Activated naive CD8-positive, alpha-beta T cell treated with anti-CD3 and anti-CD28 coated beads, Interleukin-2, amount 10 ng/mL, durations not matched to agents 7 days and 5 days (primary cell): ENCODE data around the gene GRID2. TPM values are rescaled to one million over a fixed set of nuclear protein-coding genes. Genes with fewer than 3 reads are reported as not detected.

Experiments
- ATAC-seq: fragments of 150-1000 bp; cut with Tn5 transposase; one replicate; pipeline ENCODE4 v1.10.0; 2021; ENCODE audit warnings: low read depth, moderate library complexity
- POLR2A ChIA-PET: fragments of 350-600 bp; sonication (Branson Sonifier 250); formaldehyde crosslinking; loops from one replicate; lab custom pipeline; 2021; ENCODE audit warnings: antibody characterized with exemption; lab: Charles Lee
- DNase-seq: peaks from one replicate; pipeline ENCODE4 v3.0.0; 2021
- H3K27ac Mint-ChIP-seq: one replicate; pipeline ENCODE4 v1.8.0; 2022; ENCODE audit warnings: mild to moderate bottlenecking, mixed read lengths
- H3K27me3 Mint-ChIP-seq: one replicate; pipeline ENCODE4 v1.8.0; 2022; ENCODE audit warnings: mild to moderate bottlenecking, moderate library complexity, mixed read lengths
- H3K36me3 Mint-ChIP-seq: one replicate; pipeline ENCODE4 v1.8.0; 2021; ENCODE audit warnings: mild to moderate bottlenecking, mixed read lengths
- H3K4me1 Mint-ChIP-seq: one replicate; pipeline ENCODE4 v1.8.0; 2021; ENCODE audit warnings: mixed read lengths
- H3K4me3 Mint-ChIP-seq: one replicate; pipeline ENCODE4 v1.8.0; 2022; ENCODE audit warnings: mild to moderate bottlenecking, moderate library complexity, mixed read lengths
- H3K9me3 Mint-ChIP-seq: one replicate; pipeline ENCODE4 v1.8.0; 2021; ENCODE audit warnings: mixed read lengths
- total RNA-seq, 2 experiments: library from RNA; stranded (reverse); gene quantifications; one replicate each; pipeline ENCODE4 v1.2.3, GENCODE V29; 2021

Gene GRID2
- total RNA-seq, 2 experiments from 2014 or later: not detected

- ATAC-seq: no peak
- H3K9me3 Mint-ChIP-seq: no peaks in the 10 kb centered on the region
- no peak for DNase-seq
- POLR2A ChIA-PET: no interaction called here
- H3K27me3 Mint-ChIP-seq: no peaks in the 10 kb centered on the region
- no peak overlapping the region for H3K4me3 Mint-ChIP-seq
- no peaks in the 10 kb centered on the region for H3K36me3 Mint-ChIP-seq
- H3K4me1 Mint-ChIP-seq: no peaks in the 10 kb centered on the region
- H3K27ac Mint-ChIP-seq: no peak overlapping the region
These were observed 1008.5 kb downstream of the GRID2 start for GRCh38 chr4:93312299-93312698.

GRCh38 chr4:93313197-93313596 is 1009.4 kb downstream of the GRID2 start:
- Mint-ChIP-seq H3K27ac (no peak overlapping the region), H3K4me3 (no peak overlapping the region), H3K27me3 (no peaks in the 10 kb centered on the region), H3K4me1 (no peaks in the 10 kb centered on the region), H3K9me3 (no peaks in the 10 kb centered on the region), H3K36me3 (no peaks in the 10 kb centered on the region)
- POLR2A ChIA-PET: no interaction called here
- DNase-seq (no peak), ATAC-seq (no peak)

- ATAC-seq (no peak), DNase-seq (no peak)
- Mint-ChIP-seq H3K9me3 (no peaks in the 10 kb centered on the region), H3K27ac (no peak overlapping the region), H3K4me1 (no peaks in the 10 kb centered on the region), H3K4me3 (no peak overlapping the region), H3K27me3 (no peaks in the 10 kb centered on the region), H3K36me3 (no peaks in the 10 kb centered on the region)
- POLR2A ChIA-PET: no interaction called here
These were observed 1013.3 kb downstream of the GRID2 start for GRCh38 chr4:93317057-93317456.

GRCh38 chr4:93317561-93317960 is 1013.8 kb downstream of the GRID2 start:
- DNase-seq (no peak), ATAC-seq (no peak)
- Mint-ChIP-seq H3K36me3 (no peaks in the 10 kb centered on the region), H3K27ac (no peak overlapping the region), H3K9me3 (no peaks in the 10 kb centered on the region), H3K4me3 (no peak overlapping the region), H3K27me3 (no peaks in the 10 kb centered on the region), H3K4me1 (no peaks in the 10 kb centered on the region)
- POLR2A ChIA-PET: no interaction called here

GRCh38 chr4:93319041-93319440 is 1015.3 kb downstream of the GRID2 start:
- Mint-ChIP-seq H3K27ac (no peak overlapping the region), H3K36me3 (no peaks in the 10 kb centered on the region), H3K9me3 (peaks cover 3% of the 10 kb centered on the region), H3K4me1 (no peaks in the 10 kb centered on the region), H3K4me3 (no peak overlapping the region), H3K27me3 (no peaks in the 10 kb centered on the region)
- no peak for DNase-seq
- no peak for ATAC-seq
- POLR2A ChIA-PET: no interaction called here

GRCh38 chr4:93320356-93320755 is 1016.6 kb downstream of the GRID2 start:
- no peak overlapping the region for H3K27ac Mint-ChIP-seq
- no peak for DNase-seq
- H3K4me3 Mint-ChIP-seq: no peak overlapping the region
- ATAC-seq: no peak
- POLR2A ChIA-PET: no interaction called here
- H3K4me1 Mint-ChIP-seq: no peaks in the 10 kb centered on the region
- H3K36me3 Mint-ChIP-seq: no peaks in the 10 kb centered on the region
- H3K9me3 Mint-ChIP-seq: peaks cover 3% of the 10 kb centered on the region
- H3K27me3 Mint-ChIP-seq: no peaks in the 10 kb centered on the region

- Mint-ChIP-seq H3K4me1 (no peaks in the 10 kb centered on the region), H3K4me3 (no peak overlapping the region), H3K27ac (no peak overlapping the region), H3K27me3 (no peaks in the 10 kb centered on the region), H3K36me3 (no peaks in the 10 kb centered on the region), H3K9me3 (peaks cover 3% of the 10 kb centered on the region)
- POLR2A ChIA-PET: no interaction called here
- DNase-seq (no peak), ATAC-seq (no peak)
These were observed 1023.6 kb downstream of the GRID2 start for GRCh38 chr4:93327346-93327745.

GRCh38 chr4:93334003-93334402 is 1030.2 kb downstream of the GRID2 start:
- no peaks in the 10 kb centered on the region for H3K4me1 Mint-ChIP-seq
- H3K9me3 Mint-ChIP-seq: no peaks in the 10 kb centered on the region
- H3K4me3 Mint-ChIP-seq: no peak overlapping the region
- ATAC-seq: no peak
- H3K27me3 Mint-ChIP-seq: no peaks in the 10 kb centered on the region
- DNase-seq: no peak
- no peaks in the 10 kb centered on the region for H3K36me3 Mint-ChIP-seq
- H3K27ac Mint-ChIP-seq: no peak overlapping the region
- POLR2A ChIA-PET: no interaction called here

GRCh38 chr4:93337196-93337595 is 1033.4 kb downstream of the GRID2 start:
- POLR2A ChIA-PET: no interaction called here
- no peak for DNase-seq
- H3K9me3 Mint-ChIP-seq: peaks cover 1% of the 10 kb centered on the region
- ATAC-seq: no peak
- H3K27ac Mint-ChIP-seq: no peak overlapping the region
- H3K27me3 Mint-ChIP-seq: no peaks in the 10 kb centered on the region
- H3K4me3 Mint-ChIP-seq: no peak overlapping the region
- no peaks in the 10 kb centered on the region for H3K4me1 Mint-ChIP-seq
- H3K36me3 Mint-ChIP-seq: no peaks in the 10 kb centered on the region

GRCh38 chr4:93342738-93343137 is 1039.0 kb downstream of the GRID2 start:
- DNase-seq: no peak
- POLR2A ChIA-PET: no interaction called here
- Mint-ChIP-seq H3K9me3 (peaks cover 1% of the 10 kb centered on the region), H3K4me3 (no peak overlapping the region), H3K4me1 (no peaks in the 10 kb centered on the region), H3K36me3 (no peaks in the 10 kb centered on the region), H3K27ac (no peak overlapping the region), H3K27me3 (no peaks in the 10 kb centered on the region)
- ATAC-seq: no peak

- peaks cover 1% of the 10 kb centered on the region for H3K9me3 Mint-ChIP-seq
These were observed 1043.1 kb downstream of the GRID2 start for GRCh38 chr4:93346840-93347239.

GRCh38 chr4:93348896-93349295 is 1045.1 kb downstream of the GRID2 start:
- Mint-ChIP-seq H3K27me3 (no peaks in the 10 kb centered on the region), H3K27ac (no peak overlapping the region), H3K9me3 (peaks cover 3% of the 10 kb centered on the region), H3K4me3 (no peak overlapping the region), H3K36me3 (no peaks in the 10 kb centered on the region), H3K4me1 (no peaks in the 10 kb centered on the region)
- POLR2A ChIA-PET: no interaction called here
- DNase-seq: no peak
- no peak for ATAC-seq

More at GRCh38 chr4:93346840-93347239, 1043.1 kb downstream of the GRID2 start:
- ATAC-seq (no peak), DNase-seq (no peak)
- Mint-ChIP-seq H3K4me3 (no peak overlapping the region), H3K27me3 (no peaks in the 10 kb centered on the region), H3K36me3 (no peaks in the 10 kb centered on the region), H3K27ac (no peak overlapping the region), H3K4me1 (no peaks in the 10 kb centered on the region)
- POLR2A ChIA-PET: no interaction called here

GRCh38 chr4:93351846-93352245 is 1048.1 kb downstream of the GRID2 start:
- H3K27ac Mint-ChIP-seq: no peak overlapping the region
- no peaks in the 10 kb centered on the region for H3K27me3 Mint-ChIP-seq
- no peaks in the 10 kb centered on the region for H3K36me3 Mint-ChIP-seq
- ATAC-seq (no peak), DNase-seq (no peak)
- no peak overlapping the region for H3K4me3 Mint-ChIP-seq
- peaks cover 3% of the 10 kb centered on the region for H3K9me3 Mint-ChIP-seq
- POLR2A ChIA-PET: no interaction called here
- no peaks in the 10 kb centered on the region for H3K4me1 Mint-ChIP-seq

- DNase-seq (no peak), ATAC-seq (no peak)
- H3K9me3 Mint-ChIP-seq: peaks cover 5% of the 10 kb centered on the region
- no peaks in the 10 kb centered on the region for H3K36me3 Mint-ChIP-seq
- POLR2A ChIA-PET: no interaction called here
- no peaks in the 10 kb centered on the region for H3K27me3 Mint-ChIP-seq
- H3K4me1 Mint-ChIP-seq: no peaks in the 10 kb centered on the region
- H3K27ac Mint-ChIP-seq: no peak overlapping the region
- no peak overlapping the region for H3K4me3 Mint-ChIP-seq
These were observed 1051.6 kb downstream of the GRID2 start for GRCh38 chr4:93355411-93355810.

GRCh38 chr4:93359586-93359985 is 1055.8 kb downstream of the GRID2 start:
- no peaks in the 10 kb centered on the region for H3K36me3 Mint-ChIP-seq
- H3K27me3 Mint-ChIP-seq: no peaks in the 10 kb centered on the region
- no peaks in the 10 kb centered on the region for H3K4me1 Mint-ChIP-seq
- H3K4me3 Mint-ChIP-seq: no peak overlapping the region
- H3K27ac Mint-ChIP-seq: no peak overlapping the region
- ATAC-seq (no peak), DNase-seq (no peak)
- POLR2A ChIA-PET: no interaction called here
- H3K9me3 Mint-ChIP-seq: peaks cover 1% of the 10 kb centered on the region
